Amniotic stem cell (primary cell): ENCODE results near the gene LARGE2.
"Not testable (repeated sequence)": the region's sequence is repeated elsewhere in the genome, so short reads cannot be mapped to it uniquely, and the experiment has no call there.

Source experiments
- DNase-seq: peaks from one replicate; lab custom pipeline; 2025; lab: John Stamatoyannopoulos, UW

Gene LARGE2

GRCh38 chr11:45896422-45896984, 26.0 kb upstream of the LARGE2 start:
- no peak for DNase-seq

GRCh38 chr11:45897556-45897955, 24.9 kb upstream of the LARGE2 start:
- no peak for DNase-seq

GRCh38 chr11:45899086-45899447, 23.4 kb upstream of the LARGE2 start:
- no peak for DNase-seq

- peak; percentile 44 for DNase-seq
Observed at GRCh38 chr11:45899448-45900174, 22.8 kb upstream of the LARGE2 start.

- not testable (repeated sequence) for DNase-seq
Observed at GRCh38 chr11:45900175-45900800, 22.2 kb upstream of the LARGE2 start.

- DNase-seq, result no peak
Observed at GRCh38 chr11:45900916-45901617, 21.4 kb upstream of the LARGE2 start.

- DNase-seq, result no peak
Observed at GRCh38 chr11:45901626-45902025, 20.8 kb upstream of the LARGE2 start.

GRCh38 chr11:45902452-45903380, 19.7 kb upstream of the LARGE2 start:
- DNase-seq, result no peak

- DNase-seq, result no peak
Observed at GRCh38 chr11:45904309-45904915, 18.0 kb upstream of the LARGE2 start.

- DNase-seq, result no peak
Observed at GRCh38 chr11:45905095-45905494, 17.4 kb upstream of the LARGE2 start.

GRCh38 chr11:45905576-45905975, 16.9 kb upstream of the LARGE2 start:
- DNase-seq, result not testable (repeated sequence)

GRCh38 chr11:45906096-45906682, 16.3 kb upstream of the LARGE2 start:
- DNase-seq, result no peak

GRCh38 chr11:45906965-45907611, 15.4 kb upstream of the LARGE2 start, which contains the start of gene FREY1:
Gene FREY1 (minus strand): TSS chr11:45907271. CDS start chr11:45907245, 26 bp downstream.
- DNase-seq, result no peak

GRCh38 chr11:45907911-45908370, 14.5 kb upstream of the LARGE2 start:
- no peak for DNase-seq

- DNase-seq, result no peak
Observed at GRCh38 chr11:45909594-45910475, 12.6 kb upstream of the LARGE2 start.

- DNase-seq, result no peak
Observed at GRCh38 chr11:45910623-45911022, 11.8 kb upstream of the LARGE2 start.

GRCh38 chr11:45913514-45913913, 8.9 kb upstream of the LARGE2 start:
- DNase-seq, result no peak

- DNase-seq, result no peak
Observed at GRCh38 chr11:45913942-45914635, 8.4 kb upstream of the LARGE2 start.

GRCh38 chr11:45915446-45915845, 7.0 kb upstream of the LARGE2 start:
- DNase-seq, result no peak
